Activated naive CD8-positive, alpha-beta T cell treated with anti-CD3 and anti-CD28 coated beads, Interleukin-2, amount 10 ng/mL, durations not matched to agents 7 days and 5 days (primary cell): ENCODE results near the gene BANP. TPM values are rescaled to one million over a fixed set of nuclear protein-coding genes. Genes with fewer than 3 reads are reported as not detected.

Experiments used
- ATAC-seq: fragments of 150-1000 bp; cut with Tn5 transposase; one replicate; pipeline ENCODE4 v1.10.0; 2021; ENCODE audit warnings: low read depth, moderate library complexity
- POLR2A ChIA-PET: fragments of 350-600 bp; sonication (Branson Sonifier 250); formaldehyde crosslinking; loops from one replicate; lab custom pipeline; 2021; ENCODE audit warnings: antibody characterized with exemption; lab: Charles Lee
- DNase-seq: peaks from one replicate; pipeline ENCODE4 v3.0.0; 2021
- H3K27ac Mint-ChIP-seq: one replicate; pipeline ENCODE4 v1.8.0; 2022; ENCODE audit warnings: mild to moderate bottlenecking, mixed read lengths
- H3K27me3 Mint-ChIP-seq: one replicate; pipeline ENCODE4 v1.8.0; 2022; ENCODE audit warnings: mild to moderate bottlenecking, moderate library complexity, mixed read lengths
- H3K36me3 Mint-ChIP-seq: one replicate; pipeline ENCODE4 v1.8.0; 2021; ENCODE audit warnings: mild to moderate bottlenecking, mixed read lengths
- H3K4me1 Mint-ChIP-seq: one replicate; pipeline ENCODE4 v1.8.0; 2021; ENCODE audit warnings: mixed read lengths
- H3K4me3 Mint-ChIP-seq: one replicate; pipeline ENCODE4 v1.8.0; 2022; ENCODE audit warnings: mild to moderate bottlenecking, moderate library complexity, mixed read lengths
- H3K9me3 Mint-ChIP-seq: one replicate; pipeline ENCODE4 v1.8.0; 2021; ENCODE audit warnings: mixed read lengths
- total RNA-seq, 2 experiments: library from RNA; stranded (reverse); gene quantifications; one replicate each; pipeline ENCODE4 v1.2.3, GENCODE V29; 2021

The BANP gene
- total RNA-seq, 2 experiments from 2014 or later = 50.2 to 55.1 TPM

GRCh38 chr16:87947356-87948118 is 3.7 kb upstream of the BANP start:
- POLR2A ChIA-PET = interaction anchor here (0.8 kb wide), 1 partner anchor 167 kb away, joined by 6 read pairs; no protein-coding TSS in a partner anchor
- H3K4me3 Mint-ChIP-seq = peak overlapping the region; percentile 72
- H3K4me1 Mint-ChIP-seq = peaks cover 24% of the 10 kb centered on the region
- H3K36me3 Mint-ChIP-seq = peaks cover 4% of the 10 kb centered on the region
- ATAC-seq (no peak), DNase-seq (no peak)
- H3K27ac Mint-ChIP-seq = peak overlapping the region; percentile 94
- H3K9me3 Mint-ChIP-seq = no peaks in the 10 kb centered on the region
- no peaks in the 10 kb centered on the region for H3K27me3 Mint-ChIP-seq

DNA sequence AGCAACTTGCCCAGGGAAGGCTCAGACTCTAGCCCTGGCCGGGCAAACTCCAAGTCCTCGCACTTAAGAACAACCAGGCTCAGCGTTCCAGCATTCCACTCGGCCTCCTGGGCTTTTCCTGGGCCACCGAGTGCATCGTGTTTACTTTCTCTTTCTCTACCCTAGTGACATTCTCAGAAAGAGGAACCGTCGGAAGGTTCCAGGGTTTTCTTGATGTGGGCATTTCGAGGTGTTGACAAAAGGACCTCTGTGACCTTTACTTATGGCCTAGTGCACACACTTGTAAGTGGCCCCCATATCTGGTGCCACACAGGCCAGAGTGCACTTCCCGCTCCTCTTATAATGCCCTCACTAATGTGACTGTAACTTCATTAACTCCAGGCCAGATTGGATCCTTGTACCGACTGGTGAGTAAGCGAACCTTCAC is 3.1 kb upstream of the BANP start:
- no peaks in the 10 kb centered on the region for H3K27me3 Mint-ChIP-seq
- H3K36me3 Mint-ChIP-seq = peaks cover 4% of the 10 kb centered on the region
- DNase-seq (no peak), ATAC-seq (no peak)
- H3K4me1 Mint-ChIP-seq = peaks cover 25% of the 10 kb centered on the region
- H3K4me3 Mint-ChIP-seq = peak overlapping the region; percentile 72
- POLR2A ChIA-PET = interaction anchor here (0.6 to 1.0 kb wide), 3 partner anchors 183 to 482 kb away, joined by 3 read pairs; partner anchors contain the start of gene KLHDC4
- H3K27ac Mint-ChIP-seq = peak overlapping the region; percentile 94
- no peaks in the 10 kb centered on the region for H3K9me3 Mint-ChIP-seq

DNA sequence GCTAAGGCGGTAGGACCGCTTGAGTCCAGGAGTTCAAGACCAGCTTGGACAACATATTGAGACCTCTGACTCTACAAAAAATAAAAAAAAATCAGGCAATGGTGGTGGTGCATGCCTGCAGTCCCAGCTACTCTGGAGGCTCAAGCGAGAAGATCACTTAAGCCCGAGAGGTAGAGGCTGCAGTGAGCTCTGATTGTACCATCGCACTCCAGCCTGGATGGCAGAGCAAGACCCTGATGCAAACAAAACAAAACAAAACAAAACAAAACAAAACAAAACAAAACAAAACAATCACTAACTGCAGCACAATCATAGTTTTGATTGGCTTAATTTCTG is 2.5 kb upstream of the BANP start:
- Mint-ChIP-seq H3K9me3 (no peaks in the 10 kb centered on the region), H3K27ac (peak overlapping the region; percentile 94), H3K4me1 (peaks cover 30% of the 10 kb centered on the region), H3K4me3 (peak overlapping the region; percentile 72), H3K27me3 (no peaks in the 10 kb centered on the region), H3K36me3 (peaks cover 9% of the 10 kb centered on the region)
- POLR2A ChIA-PET = interaction anchor here (0.6 to 1.0 kb wide), 3 partner anchors 183 to 482 kb away, joined by 3 read pairs; partner anchors contain the start of gene KLHDC4
- no peak for ATAC-seq
- no peak for DNase-seq

DNA sequence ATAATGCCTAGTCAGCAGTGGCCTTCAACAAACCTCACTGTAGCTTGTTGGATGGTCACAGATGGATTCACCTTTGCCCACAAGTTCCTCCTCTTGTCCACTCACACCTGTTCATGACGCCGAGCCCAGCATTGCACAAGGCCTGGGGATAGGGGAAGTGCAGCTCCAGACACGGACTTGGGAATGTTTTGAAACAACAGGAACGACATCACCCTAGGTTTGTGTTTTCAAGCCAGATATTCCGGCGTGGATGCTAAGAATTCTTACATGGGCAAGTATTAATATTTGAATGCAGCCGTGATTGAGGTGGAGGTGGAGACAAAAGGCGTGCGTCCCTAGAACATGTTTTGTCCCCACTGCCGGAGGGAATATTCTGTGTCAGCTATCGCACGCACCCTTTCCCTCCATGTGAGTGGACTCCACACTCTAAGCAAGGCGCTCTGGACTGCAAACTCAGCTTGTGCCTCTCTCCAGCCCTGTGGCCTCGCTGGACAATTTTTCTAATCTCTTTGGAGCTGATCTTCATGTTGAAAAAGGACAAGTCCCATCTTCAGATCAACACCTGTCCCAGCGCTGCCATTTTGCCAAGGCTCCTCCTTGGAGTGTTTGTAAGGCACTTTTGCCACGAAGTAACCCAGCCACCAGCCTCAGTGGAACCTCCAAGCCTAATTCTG is 2.0 kb upstream of the BANP start:
- POLR2A ChIA-PET = interaction anchor here (0.9 to 1.0 kb wide), 2 partner anchors 184 to 481 kb away, joined by 3 read pairs; partner anchors contain the start of gene KLHDC4
- peak overlapping the region; percentile 22 for H3K4me3 Mint-ChIP-seq
- no peak overlapping the region for H3K27ac Mint-ChIP-seq
- no peaks in the 10 kb centered on the region for H3K27me3 Mint-ChIP-seq
- peaks cover 14% of the 10 kb centered on the region for H3K36me3 Mint-ChIP-seq
- no peak for ATAC-seq
- peaks cover 35% of the 10 kb centered on the region for H3K4me1 Mint-ChIP-seq
- H3K9me3 Mint-ChIP-seq = no peaks in the 10 kb centered on the region
- DNase-seq = no peak

- no peak for DNase-seq
- no peaks in the 10 kb centered on the region for H3K9me3 Mint-ChIP-seq
- POLR2A ChIA-PET = interaction anchor here (0.6 to 2.0 kb wide), 14 partner anchors 10 to 618 kb away, joined by 3 to 13 read pairs (median 6); partner anchors contain the start of genes KLHDC4 and ZC3H18
Observed at GRCh38 chr16:87951552-87952538, 611 bp downstream of the BANP start.

GRCh38 chr16:87952751-87953150 is 1.5 kb downstream of the BANP start:
- DNase-seq (no peak), ATAC-seq (no peak)
- Mint-ChIP-seq H3K27me3 (no peaks in the 10 kb centered on the region), H3K4me3 (peak overlapping the region; percentile 85), H3K9me3 (no peaks in the 10 kb centered on the region), H3K27ac (no peak overlapping the region), H3K4me1 (peaks cover 49% of the 10 kb centered on the region), H3K36me3 (peaks cover 18% of the 10 kb centered on the region)
- POLR2A ChIA-PET = interaction anchor here (1.4 to 2.0 kb wide), 2 partner anchors 57 to 174 kb away, joined by 6 to 11 read pairs; no protein-coding TSS in a partner anchor

More at GRCh38 chr16:87951552-87952538, 611 bp downstream of the BANP start:
- H3K36me3 Mint-ChIP-seq = peaks cover 15% of the 10 kb centered on the region
- peaks cover 50% of the 10 kb centered on the region for H3K4me1 Mint-ChIP-seq
- no peaks in the 10 kb centered on the region for H3K27me3 Mint-ChIP-seq
- H3K27ac Mint-ChIP-seq = peak overlapping the region; percentile 92
- H3K4me3 Mint-ChIP-seq = peak overlapping the region; percentile 85
- no peak for ATAC-seq

DNA sequence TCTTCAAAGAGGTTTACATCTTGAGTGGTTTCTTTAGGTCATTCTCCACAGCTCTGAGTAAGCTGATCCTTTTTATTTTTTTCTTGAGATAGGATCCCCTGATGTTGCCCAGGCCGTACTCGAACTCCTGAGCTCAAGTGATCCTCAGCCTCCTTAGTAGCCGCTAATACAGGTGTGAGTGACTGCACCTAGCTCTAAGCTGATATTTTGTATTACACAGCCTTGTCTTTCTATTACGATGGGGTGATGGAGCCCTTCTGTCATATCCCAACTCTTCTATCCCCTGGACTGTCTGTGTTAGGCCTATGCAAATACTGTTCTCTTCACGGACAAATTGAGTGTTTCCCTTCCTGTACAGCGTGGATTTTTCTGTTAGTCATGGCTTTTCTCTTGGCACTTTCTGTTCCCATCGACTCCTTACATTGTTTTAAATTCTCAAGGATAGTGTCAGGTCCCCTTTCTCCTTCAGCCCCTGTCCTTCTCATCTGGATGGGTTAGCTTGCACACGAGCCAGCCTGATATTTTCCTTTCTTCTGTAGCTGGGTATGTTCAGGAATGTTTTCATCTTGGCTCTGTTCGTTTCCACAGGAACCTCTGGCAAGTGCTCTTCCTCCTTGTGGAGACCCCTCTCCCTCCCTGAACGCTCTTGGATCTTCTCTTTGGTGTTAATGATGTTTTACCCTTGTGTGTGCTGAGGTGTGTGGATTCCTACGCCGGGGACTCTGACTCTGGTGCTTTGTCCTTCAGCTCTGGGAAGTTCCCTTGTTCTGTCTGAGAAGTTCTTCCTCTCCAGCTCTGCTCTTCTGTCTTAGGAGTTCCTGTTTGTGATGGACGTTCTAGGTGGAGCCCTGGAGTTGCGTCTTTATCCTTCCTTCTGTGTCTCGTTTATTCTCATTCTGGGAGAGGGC is 2.3 kb downstream of the BANP start:
- ATAC-seq (no peak), DNase-seq (no peak)
- Mint-ChIP-seq H3K27me3 (no peaks in the 10 kb centered on the region), H3K27ac (peak overlapping the region; percentile 69), H3K36me3 (peaks cover 21% of the 10 kb centered on the region), H3K4me3 (peak overlapping the region; percentile 33), H3K9me3 (no peaks in the 10 kb centered on the region), H3K4me1 (peaks cover 45% of the 10 kb centered on the region)
- POLR2A ChIA-PET = interaction anchor here (1.4 kb wide), 1 partner anchor 175 kb away, joined by 6 read pairs; no protein-coding TSS in a partner anchor

DNA sequence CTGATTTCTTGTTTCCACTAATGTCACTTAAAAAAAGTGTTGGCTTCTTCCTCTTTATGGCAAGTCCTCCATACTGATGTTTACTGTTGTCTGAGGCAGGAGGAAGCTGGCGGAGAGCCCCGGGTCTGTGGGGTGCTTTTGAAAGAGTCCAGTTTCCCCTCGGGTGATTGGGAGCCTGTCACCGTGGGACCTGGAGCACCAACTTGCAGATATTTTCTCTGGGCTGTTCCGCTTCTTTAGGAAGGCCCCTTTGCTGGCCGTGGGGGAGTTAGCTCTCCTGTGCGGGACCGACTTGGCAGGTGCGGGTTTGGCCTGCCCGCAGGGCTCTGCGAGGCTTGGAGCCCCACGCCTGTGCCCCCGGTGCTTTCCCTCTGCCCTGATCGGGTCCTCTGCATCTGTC is 3.1 kb downstream of the BANP start:
- POLR2A ChIA-PET = interaction anchor here (1.3 kb wide), 1 partner anchor 13 kb away, joined by 4 read pairs; no protein-coding TSS in a partner anchor
- DNase-seq (no peak), ATAC-seq (no peak)
- Mint-ChIP-seq H3K27me3 (no peaks in the 10 kb centered on the region), H3K36me3 (peaks cover 22% of the 10 kb centered on the region), H3K27ac (peak overlapping the region; percentile 69), H3K4me3 (no peak overlapping the region), H3K9me3 (no peaks in the 10 kb centered on the region), H3K4me1 (peaks cover 43% of the 10 kb centered on the region)

GRCh38 chr16:87954826-87955225 is 3.6 kb downstream of the BANP start:
- Mint-ChIP-seq H3K9me3 (no peaks in the 10 kb centered on the region), H3K27me3 (no peaks in the 10 kb centered on the region), H3K36me3 (peaks cover 23% of the 10 kb centered on the region), H3K4me3 (no peak overlapping the region), H3K27ac (peak overlapping the region; percentile 97), H3K4me1 (peaks cover 47% of the 10 kb centered on the region)
- no peak for ATAC-seq
- POLR2A ChIA-PET = interaction anchor here (1.3 kb wide), 1 partner anchor 12 kb away, joined by 4 read pairs; no protein-coding TSS in a partner anchor
- no peak for DNase-seq

GRCh38 chr16:87955302-87956097 is 4.3 kb downstream of the BANP start:
- peaks cover 52% of the 10 kb centered on the region for H3K4me1 Mint-ChIP-seq
- H3K4me3 Mint-ChIP-seq = peak overlapping the region; percentile 84
- DNase-seq (no peak), ATAC-seq (no peak)
- POLR2A ChIA-PET = interaction anchor here (0.8 to 1.5 kb wide), 5 partner anchors 12 to 1237 kb away, joined by 3 to 15 read pairs (median 6); no protein-coding TSS in a partner anchor
- peak overlapping the region; percentile 97 for H3K27ac Mint-ChIP-seq
- no peaks in the 10 kb centered on the region for H3K9me3 Mint-ChIP-seq
- peaks cover 23% of the 10 kb centered on the region for H3K36me3 Mint-ChIP-seq
- no peaks in the 10 kb centered on the region for H3K27me3 Mint-ChIP-seq

DNA sequence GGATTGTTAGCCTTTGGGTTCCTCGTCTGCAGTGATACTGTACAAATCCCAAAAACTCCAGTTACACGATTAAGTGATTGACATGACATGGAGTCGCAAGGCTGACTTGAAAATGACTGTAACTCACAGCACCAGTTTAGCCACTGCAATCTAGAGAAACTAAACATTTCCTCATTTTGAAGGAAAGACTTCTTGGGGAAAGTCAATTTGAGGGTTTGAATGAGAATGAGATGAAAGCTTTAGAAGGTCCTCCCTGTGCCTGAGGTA is 4.8 kb downstream of the BANP start:
- peaks cover 23% of the 10 kb centered on the region for H3K36me3 Mint-ChIP-seq
- DNase-seq = no peak

More for the DNA sequence above, 4.8 kb downstream of the BANP start:
- peaks cover 50% of the 10 kb centered on the region for H3K4me1 Mint-ChIP-seq
- POLR2A ChIA-PET = interaction anchor here (0.8 to 1.5 kb wide), 7 partner anchors 10 to 1237 kb away, joined by 3 to 15 read pairs (median 6); partner anchors contain the start of gene KLHDC4
- no peaks in the 10 kb centered on the region for H3K27me3 Mint-ChIP-seq
- H3K9me3 Mint-ChIP-seq = no peaks in the 10 kb centered on the region
- H3K27ac Mint-ChIP-seq = peak overlapping the region; percentile 97
- no peak for ATAC-seq
- peak overlapping the region; percentile 84 for H3K4me3 Mint-ChIP-seq
